Left renal pelvis (tissue), 4 donors: ENCODE measurements around the gene AP1S3. TPM values are rescaled to one million over a fixed set of nuclear protein-coding genes. Genes with fewer than 3 reads are reported as not detected.
"Not testable (repeated sequence)": the region's sequence is repeated elsewhere in the genome, so short reads cannot be mapped to it uniquely, and the experiment has no call there.

Experiments used
- DNase-seq, 4 donors: peaks; one replicate each; pipeline ENCODE4 v3.0.0-alpha.2; 2013; ENCODE audit warnings: low read depth in 4 of 4, low spot score in 3 of 4
- polyA plus RNA-seq, 4 donors: library from polyadenylated mRNA; unstranded; fragments of 120-200 nt; gene quantifications; one replicate each; pipeline ENCODE4 v1.2.1, GENCODE V29; 2013; ENCODE audit not compliant: insufficient read length in 4 of 4

The AP1S3 gene
- polyA plus RNA-seq, 4 donors: 1.3 to 17.8 (median 15.7) TPM

GRCh38 chr2:223764796-223765195 lies 72.6 kb downstream of the AP1S3 start:
- DNase-seq: no peak

- no peak for DNase-seq
These were observed 74.5 kb downstream of the AP1S3 start for GRCh38 chr2:223762853-223763252.

- not testable (repeated sequence) for DNase-seq
These were observed 75.6 kb downstream of the AP1S3 start for GRCh38 chr2:223761746-223762145.

- no peak for DNase-seq
These were observed 76.4 kb downstream of the AP1S3 start for GRCh38 chr2:223760838-223761502.

- DNase-seq: no peak
These were observed 77.6 kb downstream of the AP1S3 start for GRCh38 chr2:223759569-223760430.

GRCh38 chr2:223758131-223758840 lies 79.1 kb downstream of the AP1S3 start:
- DNase-seq: no peak

GRCh38 chr2:223753940-223754339 lies 83.4 kb downstream of the AP1S3 start:
- DNase-seq: no peak

- no peak for DNase-seq
These were observed 86.4 kb downstream of the AP1S3 start for GRCh38 chr2:223751012-223751411.

GRCh38 chr2:223747392-223748042 lies 89.9 kb downstream of the AP1S3 start:
- DNase-seq: no peak

- no peak for DNase-seq
These were observed 90.8 kb downstream of the AP1S3 start for GRCh38 chr2:223746611-223747010.

- no peak for DNase-seq
These were observed 92.8 kb downstream of the AP1S3 start for GRCh38 chr2:223744580-223744979.

GRCh38 chr2:223740679-223741078 lies 96.7 kb downstream of the AP1S3 start:
- no peak for DNase-seq

- no peak for DNase-seq
These were observed 100.2 kb downstream of the AP1S3 start for GRCh38 chr2:223737207-223737606.

- DNase-seq: no peak
These were observed 100.9 kb downstream of the AP1S3 start for GRCh38 chr2:223736488-223736887.

GRCh38 chr2:223735659-223736244 lies 101.6 kb downstream of the AP1S3 start:
- DNase-seq: no peak

GRCh38 chr2:223735035-223735640 lies 102.2 kb downstream of the AP1S3 start:
- DNase-seq: no peak

- DNase-seq: no peak
These were observed 103.0 kb downstream of the AP1S3 start for GRCh38 chr2:223734346-223734745.

GRCh38 chr2:223732346-223732745 lies 105.0 kb downstream of the AP1S3 start:
- no peak for DNase-seq

- no peak for DNase-seq
These were observed 105.9 kb downstream of the AP1S3 start for GRCh38 chr2:223731503-223731902.

- no peak for DNase-seq
These were observed 107.6 kb downstream of the AP1S3 start for GRCh38 chr2:223729781-223730180.
